Testis (tissue), 2 donors: Measurements from ENCODE around the gene STX11.

Experiments used
- POLR2A ChIP-seq: fragments of 450-650 bp; IDR thresholded peaks from one replicate; pipeline ENCODE4 v1.6.1; 2017; ENCODE audit warnings: antibody characterized with exemption, mild to moderate bottlenecking, moderate library complexity
- TF ChIP-seq, protein P1 (sequence below), 3 experiments: fragments of 450-650 bp in 2 of 3; fragments of 200-600 bp in 1 of 3; sonication (generic) in 1 of 3; IDR thresholded peaks; one replicate each; pipeline ENCODE4 v1.5.1; 2016 to 2019; ENCODE audit warnings: antibody characterized with exemption in 3 of 3, mild to moderate bottlenecking in 2 of 3, moderate library complexity in 1 of 3

DNA sequence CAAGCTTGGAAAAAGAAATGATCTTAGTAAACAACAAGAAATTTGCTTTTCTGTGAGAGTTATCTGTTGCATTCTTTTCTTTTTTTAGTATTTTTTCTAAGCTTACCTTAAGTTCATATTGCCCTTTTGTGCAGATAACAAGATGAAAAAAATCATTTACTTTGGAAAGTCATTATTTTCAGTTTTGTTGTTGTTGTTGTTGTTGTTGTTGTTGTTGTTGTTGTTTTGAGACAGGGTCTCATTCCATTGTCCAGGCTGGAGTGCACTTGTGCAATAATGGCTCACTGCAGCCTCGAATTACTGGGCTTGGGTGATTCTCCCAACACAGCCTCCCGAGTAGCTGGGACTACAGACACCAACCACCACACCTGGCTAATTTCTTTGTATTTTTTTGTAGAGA is 8.8 kb upstream of the STX11 start:
- TF ChIP-seq, protein P1, sequence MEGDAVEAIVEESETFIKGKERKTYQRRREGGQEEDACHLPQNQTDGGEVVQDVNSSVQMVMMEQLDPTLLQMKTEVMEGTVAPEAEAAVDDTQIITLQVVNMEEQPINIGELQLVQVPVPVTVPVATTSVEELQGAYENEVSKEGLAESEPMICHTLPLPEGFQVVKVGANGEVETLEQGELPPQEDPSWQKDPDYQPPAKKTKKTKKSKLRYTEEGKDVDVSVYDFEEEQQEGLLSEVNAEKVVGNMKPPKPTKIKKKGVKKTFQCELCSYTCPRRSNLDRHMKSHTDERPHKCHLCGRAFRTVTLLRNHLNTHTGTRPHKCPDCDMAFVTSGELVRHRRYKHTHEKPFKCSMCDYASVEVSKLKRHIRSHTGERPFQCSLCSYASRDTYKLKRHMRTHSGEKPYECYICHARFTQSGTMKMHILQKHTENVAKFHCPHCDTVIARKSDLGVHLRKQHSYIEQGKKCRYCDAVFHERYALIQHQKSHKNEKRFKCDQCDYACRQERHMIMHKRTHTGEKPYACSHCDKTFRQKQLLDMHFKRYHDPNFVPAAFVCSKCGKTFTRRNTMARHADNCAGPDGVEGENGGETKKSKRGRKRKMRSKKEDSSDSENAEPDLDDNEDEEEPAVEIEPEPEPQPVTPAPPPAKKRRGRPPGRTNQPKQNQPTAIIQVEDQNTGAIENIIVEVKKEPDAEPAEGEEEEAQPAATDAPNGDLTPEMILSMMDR (IDR thresholded peaks at IDR 0.05): no peak
- no peak for TF ChIP-seq POLR2A
